NT2/D1 (cell line): ENCODE results near the gene PRDM15.

Experiments
- DNase-seq: peaks from one replicate; pipeline ENCODE4 v3.0.0-alpha.2; 2011; ENCODE audit warnings: low read depth, low spot score
- H3K27me3 ChIP-seq: 2 replicates; pipeline ENCODE4 v1.6.0; 2011; ENCODE audit warnings: mild to moderate bottlenecking; ENCODE audit not compliant: insufficient read length, insufficient read depth
- H3K36me3 ChIP-seq: 2 replicates; pipeline ENCODE4 v1.6.1; 2011; ENCODE audit warnings: mild to moderate bottlenecking, low read length, mixed read lengths; ENCODE audit not compliant: insufficient read depth, insufficient read length
- H3K4me1 ChIP-seq: 2 replicates; pipeline ENCODE4 v1.5.1; 2011; ENCODE audit not compliant: insufficient read depth, insufficient read length
- H3K4me3 ChIP-seq: 2 replicates; pipeline ENCODE4 v1.5.1; 2011; ENCODE audit warnings: low read depth; ENCODE audit not compliant: insufficient read length
- H3K9ac ChIP-seq: 2 replicates; pipeline ENCODE4 v1.6.0; 2011; ENCODE audit warnings: low read depth; ENCODE audit not compliant: insufficient read length
- H3K9me3 ChIP-seq: 2 replicates; pipeline ENCODE4 v1.5.1; 2011; ENCODE audit warnings: mild to moderate bottlenecking, low read length; ENCODE audit not compliant: insufficient read depth
- SUZ12 ChIP-seq: IDR thresholded peaks from 2 replicates; pipeline ENCODE4 v1.6.1; 2011; ENCODE audit not compliant: insufficient read length, insufficient read depth; ENCODE audit errors: extremely low read depth
- YY1 ChIP-seq: IDR thresholded peaks from 2 replicates; pipeline ENCODE4 v1.6.1; 2011; ENCODE audit not compliant: insufficient read length, insufficient read depth
- ZNF274 ChIP-seq: IDR thresholded peaks from 2 replicates; pipeline ENCODE4 v1.6.1; 2011; ENCODE audit warnings: mild to moderate bottlenecking, low read depth, low read length

Gene PRDM15

DNA sequence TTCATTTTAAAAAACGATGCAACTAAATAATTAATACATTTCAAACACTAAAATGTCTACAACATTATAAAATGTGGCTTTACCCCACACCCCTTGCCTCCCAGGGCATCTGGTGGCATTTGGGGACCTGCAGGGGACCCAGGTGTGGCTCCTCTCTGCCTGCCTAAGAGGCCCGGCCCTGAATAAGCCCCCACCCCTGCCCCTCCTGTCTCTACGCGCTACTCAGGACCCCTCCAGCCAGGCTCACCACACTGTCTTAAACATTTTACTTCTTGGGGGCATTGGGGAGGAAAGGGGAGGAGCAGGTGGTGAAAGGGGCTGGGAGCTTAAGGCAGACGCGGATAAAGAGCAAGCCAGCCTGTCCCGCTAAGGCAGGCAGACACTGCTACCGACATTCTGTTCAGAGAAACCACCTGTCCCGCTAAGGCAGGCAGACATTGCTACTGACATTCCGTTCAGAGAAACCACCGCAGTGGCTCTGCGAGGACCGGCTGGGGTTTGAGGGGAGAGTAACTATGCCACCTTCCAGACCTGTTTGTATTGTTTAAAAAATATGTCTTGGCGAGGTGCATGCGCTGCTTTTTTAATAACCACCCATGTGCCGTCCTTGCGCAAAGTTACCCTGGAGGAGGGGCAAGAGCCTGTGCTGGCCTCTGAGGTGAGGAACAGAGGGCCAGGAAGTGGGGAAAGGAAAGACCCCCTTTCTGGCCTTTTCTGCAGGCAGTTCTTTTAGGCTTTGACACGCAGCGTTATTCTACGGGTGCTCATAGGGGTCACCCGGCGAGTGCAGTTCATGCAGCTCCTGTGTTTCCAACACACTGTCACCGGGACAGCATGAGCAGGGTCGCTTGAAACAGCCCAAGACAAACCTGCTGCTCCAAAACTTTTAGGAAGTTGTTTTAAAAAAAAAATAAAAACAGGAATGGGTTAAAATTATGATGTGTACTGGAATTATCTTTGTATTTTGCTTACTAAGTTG is 61.0 kb downstream of the PRDM15 start:
- peaks cover 62% of the 10 kb centered on the region for H3K36me3 ChIP-seq
- peaks cover 2% of the 10 kb centered on the region for H3K4me1 ChIP-seq
- no peak overlapping the region for H3K4me3 ChIP-seq
- no peaks in the 10 kb centered on the region for H3K9me3 ChIP-seq
- no peak for TF ChIP-seq YY1
- no peak for TF ChIP-seq SUZ12
- TF ChIP-seq ZNF274, result no peak
- no peaks in the 10 kb centered on the region for H3K27me3 ChIP-seq
- no peak for DNase-seq
- H3K9ac ChIP-seq, result no peak overlapping the region

DNA sequence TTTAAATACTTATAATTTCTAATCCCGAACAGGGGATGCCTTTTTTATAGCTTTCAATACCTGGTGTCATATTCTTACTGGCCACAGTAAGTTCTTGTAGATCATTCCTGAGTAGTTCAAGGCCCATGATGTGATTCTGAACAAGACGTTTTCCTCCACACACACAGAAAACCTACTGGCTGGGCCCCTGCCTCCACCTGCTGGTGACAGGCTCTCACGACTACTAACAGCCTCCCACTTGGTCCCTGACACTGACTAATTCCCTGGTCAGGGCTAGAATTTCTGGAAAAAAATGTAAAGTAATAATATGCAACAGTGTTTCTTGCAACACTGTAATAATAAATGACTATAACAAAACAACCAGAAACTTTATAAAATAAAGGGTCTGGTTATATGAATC is 61.9 kb downstream of the PRDM15 start:
- H3K9me3 ChIP-seq, result no peaks in the 10 kb centered on the region
- H3K36me3 ChIP-seq, result peaks cover 63% of the 10 kb centered on the region
- H3K4me3 ChIP-seq, result no peak overlapping the region
- no peak overlapping the region for H3K9ac ChIP-seq
- H3K27me3 ChIP-seq, result no peaks in the 10 kb centered on the region
- DNase-seq, result peak; percentile 62
- TF ChIP-seq ZNF274 (no peak), YY1 (no peak), SUZ12 (no peak)
- H3K4me1 ChIP-seq, result peaks cover 10% of the 10 kb centered on the region

DNA sequence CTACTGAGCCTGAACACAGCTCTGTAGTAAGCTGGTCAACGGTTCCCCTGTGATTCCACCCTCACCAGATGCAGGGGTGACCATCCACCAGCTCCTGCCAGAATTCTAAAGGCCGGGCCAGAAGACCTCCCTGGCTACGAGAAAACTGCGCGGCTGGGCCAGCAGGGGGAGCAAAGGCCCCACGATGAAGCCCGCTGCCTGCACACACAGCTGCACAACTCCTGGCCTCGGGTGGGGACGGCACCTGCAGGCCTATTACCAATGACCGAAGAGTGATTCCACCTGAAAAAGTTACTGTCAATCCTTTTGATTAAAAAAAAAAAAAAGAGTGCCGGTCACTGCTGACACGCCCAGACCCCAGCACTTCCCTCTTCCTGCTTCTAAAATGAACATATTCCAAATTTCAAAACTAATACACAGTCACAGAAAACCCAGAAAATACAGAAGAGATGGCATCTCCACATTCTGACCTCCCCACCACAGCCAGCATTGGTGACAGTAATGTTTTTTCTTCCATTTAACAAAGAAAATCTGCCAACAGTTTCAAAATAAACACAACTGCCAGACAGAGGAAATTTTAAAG is 62.5 kb downstream of the PRDM15 start:
- H3K27me3 ChIP-seq, result no peaks in the 10 kb centered on the region
- TF ChIP-seq SUZ12 (no peak), YY1 (no peak)
- H3K4me3 ChIP-seq, result no peak overlapping the region
- H3K36me3 ChIP-seq, result peaks cover 61% of the 10 kb centered on the region
- no peaks in the 10 kb centered on the region for H3K9me3 ChIP-seq
- peaks cover 10% of the 10 kb centered on the region for H3K4me1 ChIP-seq
- DNase-seq, result peak; percentile 66
- no peak overlapping the region for H3K9ac ChIP-seq

DNA sequence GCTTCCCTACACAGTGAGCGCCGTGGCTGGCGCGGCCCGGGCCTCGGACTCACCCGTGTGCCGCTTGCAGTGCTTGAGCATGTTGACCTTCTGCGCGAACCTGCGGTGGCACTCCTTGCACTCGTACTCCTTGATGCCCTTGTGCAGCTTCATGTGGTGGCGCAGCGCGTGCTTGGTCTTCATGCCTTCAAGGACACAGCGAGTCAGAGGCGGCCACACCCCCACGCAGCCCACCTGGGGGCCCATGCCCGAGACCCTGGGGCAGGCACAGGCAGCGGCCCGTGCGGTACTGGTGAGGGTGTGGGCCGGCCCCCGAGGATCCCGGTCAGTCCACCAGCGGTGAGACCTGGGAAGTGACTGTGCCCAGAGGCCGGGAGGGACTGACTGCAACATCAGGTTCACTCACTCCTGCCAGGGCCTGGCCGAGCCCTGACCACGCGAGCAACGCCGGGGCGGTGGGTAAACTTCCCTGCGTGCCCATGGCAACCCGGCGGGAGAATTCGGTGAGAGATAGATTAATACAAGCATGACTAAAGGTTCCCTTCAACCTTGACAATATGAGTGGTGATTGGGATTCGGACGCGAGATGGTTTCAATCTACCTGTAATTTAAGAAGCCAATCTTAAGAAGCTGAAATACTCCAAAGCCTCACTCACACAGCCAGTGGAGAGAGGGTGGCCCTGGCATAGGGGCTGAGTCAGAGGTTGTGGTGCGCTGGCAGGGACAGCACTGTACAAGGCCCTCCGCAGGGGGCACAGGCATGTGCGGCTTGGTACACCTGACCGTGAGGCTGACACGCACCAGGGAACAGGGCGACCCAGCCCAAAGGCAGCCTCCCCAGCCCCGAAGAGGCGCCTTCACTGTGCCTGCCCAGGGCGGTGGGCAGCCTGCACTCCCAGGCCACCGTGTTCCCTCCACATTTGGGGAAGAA is 63.2 kb downstream of the PRDM15 start:
- H3K27me3 ChIP-seq, result no peaks in the 10 kb centered on the region
- TF ChIP-seq ZNF274 (no peak), SUZ12 (no peak), YY1 (no peak)
- no peak overlapping the region for H3K9ac ChIP-seq
- H3K9me3 ChIP-seq, result no peaks in the 10 kb centered on the region
- no peak overlapping the region for H3K4me3 ChIP-seq
- peaks cover 10% of the 10 kb centered on the region for H3K4me1 ChIP-seq
- no peak for DNase-seq
- peaks cover 54% of the 10 kb centered on the region for H3K36me3 ChIP-seq

DNA sequence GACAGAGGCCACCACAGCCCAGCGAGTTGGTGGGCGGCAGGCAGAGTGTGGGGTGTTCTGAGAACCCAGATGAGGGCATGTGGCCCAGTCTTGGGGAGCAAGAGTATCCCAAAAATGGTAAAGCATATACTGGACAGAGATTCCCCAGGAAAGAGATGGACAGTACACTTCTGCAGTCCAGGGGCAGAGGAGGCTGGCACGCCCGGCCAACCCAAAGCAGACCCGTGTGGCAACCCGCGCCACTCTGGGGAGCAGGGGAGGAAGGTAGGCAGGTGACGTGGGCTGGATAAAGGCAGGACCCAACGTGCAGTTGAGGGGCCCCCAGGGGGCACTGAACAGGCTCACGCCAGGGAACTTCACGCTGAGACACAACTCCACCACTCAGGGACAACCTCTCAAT is 65.9 kb downstream of the PRDM15 start:
- H3K9ac ChIP-seq, result no peak overlapping the region
- peaks cover 55% of the 10 kb centered on the region for H3K36me3 ChIP-seq
- TF ChIP-seq SUZ12, result no peak
- TF ChIP-seq YY1, result no peak
- TF ChIP-seq ZNF274, result no peak
- no peak overlapping the region for H3K4me3 ChIP-seq
- H3K4me1 ChIP-seq, result peaks cover 10% of the 10 kb centered on the region
- no peaks in the 10 kb centered on the region for H3K9me3 ChIP-seq
- DNase-seq, result no peak
- no peaks in the 10 kb centered on the region for H3K27me3 ChIP-seq

DNA sequence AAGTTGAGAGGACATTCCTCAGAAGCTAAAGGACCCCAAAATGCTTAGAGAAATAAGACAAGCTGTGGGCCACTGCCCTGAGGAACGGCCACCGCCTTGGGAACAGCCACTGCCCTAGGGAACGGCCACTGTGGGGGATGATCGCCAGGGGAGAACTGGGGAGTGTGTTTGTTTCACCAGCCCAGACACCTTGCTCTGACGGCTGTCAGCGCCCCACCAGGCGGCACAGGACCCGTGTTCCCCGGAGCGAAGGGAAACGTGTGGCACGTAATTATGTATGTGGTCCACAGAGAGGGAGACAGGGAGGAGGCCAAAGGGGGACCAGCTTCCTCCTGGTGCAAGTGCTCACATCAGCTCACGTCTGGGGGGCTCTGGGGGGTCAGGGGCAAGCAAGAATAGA is 66.5 kb downstream of the PRDM15 start:
- no peaks in the 10 kb centered on the region for H3K9me3 ChIP-seq
- TF ChIP-seq YY1, result no peak
- TF ChIP-seq ZNF274, result no peak
- TF ChIP-seq SUZ12, result no peak
- no peak overlapping the region for H3K4me3 ChIP-seq
- H3K27me3 ChIP-seq, result no peaks in the 10 kb centered on the region
- H3K4me1 ChIP-seq, result peaks cover 10% of the 10 kb centered on the region
- H3K9ac ChIP-seq, result no peak overlapping the region
- no peak for DNase-seq
- peaks cover 57% of the 10 kb centered on the region for H3K36me3 ChIP-seq
